ENCODE measurements around the gene SLC16A3.

GRCh38 chr17:82217530-82218204 lies 11.2 kb upstream of the SLC16A3 start:
- no peak for TF ChIP-seq CTCF (conservative IDR thresholded peaks at IDR 0.05; ENCODE audit: low read depth in 2 of 2)
- TF ChIP-seq CREB1 (CRISPR knock-in tag; IDR thresholded peaks at IDR 0.05; ENCODE audit: low read depth) = no peak

All from GM23338 (cell line).